Body of pancreas (tissue), 4 donors: ENCODE measurements around the gene NSUN6. TPM values are rescaled to one million over a fixed set of nuclear protein-coding genes. Genes with fewer than 3 reads are reported as not detected.

ENCODE experiments used
- ATAC-seq: fragments of 150-250 bp; one replicate; pipeline ENCODE4 v1.9.1; 2016
- DNase-seq, 4 donors: peaks; one replicate each; pipeline ENCODE4 v3.0.0-alpha.2; 2019
- H3K27ac ChIP-seq, 4 donors: fragments of 200-600 bp; sonication (generic); 1 replicate in 3 of 4; 2 replicates in 1 of 4; pipeline versions ENCODE4 v1.5.1 to v1.6.1; 2016 to 2019; ENCODE audit warnings: mild to moderate bottlenecking in 1 of 4, mixed read lengths in 1 of 4, moderate library complexity in 1 of 4
- H3K27me3 ChIP-seq, 2 donors: fragments of 200-600 bp; sonication (generic); one replicate each; pipeline ENCODE4 v1.6.0; 2016; ENCODE audit warnings: mild to moderate bottlenecking in 1 of 2
- H3K36me3 ChIP-seq, 2 donors: fragments of 200-600 bp; sonication (generic); replicated peaks in 1 of 2; 2 replicates each; pipeline ENCODE4 v1.5.1; 2016; ENCODE audit warnings: low read depth in 2 of 2; ENCODE audit not compliant: insufficient read depth in 1 of 2
- H3K4me1 ChIP-seq: fragments of 200-600 bp; sonication (generic); one replicate; pipeline ENCODE4 v1.6.0; 2016
- H3K4me3 ChIP-seq, 2 donors: fragments of 200-600 bp; sonication (generic); 1 replicate in 1 of 2; 2 replicates in 1 of 2; pipeline ENCODE4 v1.5.1; 2016 to 2019
- H3K9me3 ChIP-seq, 3 donors: fragments of 200-600 bp; sonication (generic); 1 replicate in 2 of 3; 2 replicates in 1 of 3; pipeline ENCODE4 v1.5.1; 2016
- CTCF ChIP-seq, 7 experiments: fragments of 450-650 bp in 4 of 7; fragments of 200-600 bp in 3 of 7; sonication (generic) in 3 of 7; IDR thresholded peaks; one replicate each; pipeline ENCODE4 v1.5.1; 2016 to 2019; ENCODE audit warnings: antibody characterized with exemption in 7 of 7
- POLR2A ChIP-seq, 3 donors: fragments of 450-650 bp; IDR thresholded peaks; one replicate each; pipeline ENCODE4 v1.6.1; 2016; ENCODE audit warnings: antibody characterized with exemption in 3 of 3, mild to moderate bottlenecking in 2 of 3
- WGBS, 2 donors: methylation state at CpG; one replicate each; pipeline ENCODE4 v1.1.5; 2017; 5-methylcytosine and 5-hydroxymethylcytosine counted together
- intact Hi-C: fragments of 100-400 bp; cut with DNase I; formaldehyde crosslinking; loops from one replicate; pipeline ENCODE4 v1.15.1; 2023
- total RNA-seq, 2 donors: library from RNA; depleted of rRNA; stranded (reverse); fragments of >200 nt; gene quantifications; one replicate each; pipeline ENCODE4 v1.1.0, GENCODE V29; 2016

The NSUN6 gene
- total RNA-seq, 2 donors from 2014 or later, result 19.5 to 21.4 TPM

DNA sequence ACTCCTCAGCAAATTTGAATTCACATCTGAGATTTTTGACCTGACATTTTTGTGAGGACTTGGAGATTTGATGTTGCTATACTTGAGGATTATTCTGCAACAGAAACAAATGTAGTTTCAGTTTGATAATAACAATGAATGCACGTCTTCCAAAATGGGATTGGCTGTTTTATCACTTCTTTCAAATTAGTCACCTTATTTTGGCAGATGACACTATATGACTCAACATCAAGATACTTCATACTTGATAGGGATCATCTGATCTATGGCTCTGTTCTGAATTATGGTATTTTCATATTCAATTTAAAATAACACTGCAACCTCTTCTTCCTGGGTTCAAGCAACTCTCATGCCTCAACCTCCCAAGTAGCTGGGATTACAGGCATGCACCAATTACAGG is 32.0 kb upstream of the NSUN6 start:
- no peaks in the 10 kb centered on the region for H3K36me3 ChIP-seq
- WGBS, 2 donors, result 50 to 88% methylated on average over 1 of the region's 1 CpG
- ATAC-seq, result no peak
- no peaks in the 10 kb centered on the region for H3K9me3 ChIP-seq
- intact Hi-C loops, result no loop called here
- no peaks in the 10 kb centered on the region for H3K27me3 ChIP-seq
- no peak overlapping the region for H3K27ac ChIP-seq
- DNase-seq, result no peak
- H3K4me3 ChIP-seq, result no peak overlapping the region
- TF ChIP-seq POLR2A (IDR thresholded peaks at IDR 0.05), result no peak
- no peak for TF ChIP-seq CTCF (IDR thresholded peaks at IDR 0.05)
- no peaks in the 10 kb centered on the region for H3K4me1 ChIP-seq

DNA sequence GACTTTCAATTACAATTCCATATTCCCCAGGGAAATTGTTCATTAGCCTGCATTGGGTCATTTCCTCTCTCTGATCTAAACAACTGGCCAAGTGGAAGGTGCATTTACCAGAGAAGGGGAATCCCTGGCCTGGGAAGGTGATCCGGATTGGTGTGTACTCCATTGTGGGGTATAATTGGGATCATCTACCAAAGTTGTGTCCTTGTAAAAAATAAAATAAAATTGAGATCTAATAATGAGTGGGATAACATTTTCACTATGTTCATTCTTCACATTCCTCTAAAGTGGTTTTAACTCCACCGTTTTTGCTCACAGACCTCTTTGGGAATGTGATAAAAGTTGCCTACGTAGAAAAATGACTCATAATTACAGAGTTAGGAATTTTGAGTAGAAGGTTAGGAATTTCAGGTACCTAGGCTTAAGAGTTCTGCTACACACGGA is 30.6 kb upstream of the NSUN6 start:
- TF ChIP-seq CTCF (IDR thresholded peaks at IDR 0.05) (no peak), POLR2A (IDR thresholded peaks at IDR 0.05) (no peak)
- no peaks in the 10 kb centered on the region for H3K36me3 ChIP-seq
- H3K4me1 ChIP-seq, result no peaks in the 10 kb centered on the region
- intact Hi-C loops, result no loop called here
- H3K27ac ChIP-seq, result peak overlapping the region in 1 of 4 donors; percentile 29
- no peaks in the 10 kb centered on the region for H3K9me3 ChIP-seq
- 66 to 70% methylated on average over 4 of the region's 4 CpGs for WGBS, 2 donors
- DNase-seq (no peak), ATAC-seq (no peak)
- H3K4me3 ChIP-seq, result no peak overlapping the region
- H3K27me3 ChIP-seq, result no peaks in the 10 kb centered on the region

DNA sequence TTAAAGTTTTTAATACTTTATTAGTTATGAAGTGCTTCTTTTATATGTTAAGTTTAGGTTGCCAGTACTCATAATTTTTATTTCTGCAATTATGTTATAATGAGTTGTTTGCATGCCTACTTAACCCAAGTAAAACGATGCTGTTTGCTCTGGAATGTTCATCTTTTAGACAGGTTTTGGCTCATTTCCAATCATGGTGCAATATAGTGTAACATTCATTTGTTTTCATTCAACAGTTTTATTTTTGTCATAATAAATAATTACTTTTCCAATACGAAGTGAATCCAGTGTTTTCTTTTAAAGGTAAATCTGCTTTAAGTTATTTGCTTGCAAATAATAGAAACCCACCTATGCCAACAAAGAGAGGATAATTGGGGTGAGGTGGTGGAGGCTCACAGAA is 30.0 kb upstream of the NSUN6 start:
- Histone ChIP-seq H3K9me3 (no peaks in the 10 kb centered on the region), H3K36me3 (no peaks in the 10 kb centered on the region), H3K27me3 (no peaks in the 10 kb centered on the region), H3K27ac (no peak overlapping the region), H3K4me1 (no peaks in the 10 kb centered on the region), H3K4me3 (no peak overlapping the region)
- intact Hi-C loops, result no loop called here
- TF ChIP-seq CTCF (IDR thresholded peaks at IDR 0.05) (no peak), POLR2A (IDR thresholded peaks at IDR 0.05) (no peak)
- no peak for ATAC-seq
- DNase-seq, result no peak
- 6 to 20% methylated on average over 2 of the region's 2 CpGs for WGBS, 2 donors

- Histone ChIP-seq H3K9me3 (no peaks in the 10 kb centered on the region), H3K27me3 (no peaks in the 10 kb centered on the region), H3K36me3 (peaks cover 2 to 5% of the 10 kb centered on the region in 2 donors), H3K27ac (no peak overlapping the region), H3K4me1 (no peaks in the 10 kb centered on the region), H3K4me3 (no peak overlapping the region)
- intact Hi-C loops, result no loop called here
- ATAC-seq (no peak), DNase-seq (no peak)
- 91 to 93% methylated on average over 3 of the region's 3 CpGs for WGBS, 2 donors
- TF ChIP-seq CTCF (IDR thresholded peaks at IDR 0.05) (no peak), POLR2A (IDR thresholded peaks at IDR 0.05) (no peak)
These were observed 29.4 kb upstream of the NSUN6 start for GRCh38 chr10:18680754-18681153.

DNA sequence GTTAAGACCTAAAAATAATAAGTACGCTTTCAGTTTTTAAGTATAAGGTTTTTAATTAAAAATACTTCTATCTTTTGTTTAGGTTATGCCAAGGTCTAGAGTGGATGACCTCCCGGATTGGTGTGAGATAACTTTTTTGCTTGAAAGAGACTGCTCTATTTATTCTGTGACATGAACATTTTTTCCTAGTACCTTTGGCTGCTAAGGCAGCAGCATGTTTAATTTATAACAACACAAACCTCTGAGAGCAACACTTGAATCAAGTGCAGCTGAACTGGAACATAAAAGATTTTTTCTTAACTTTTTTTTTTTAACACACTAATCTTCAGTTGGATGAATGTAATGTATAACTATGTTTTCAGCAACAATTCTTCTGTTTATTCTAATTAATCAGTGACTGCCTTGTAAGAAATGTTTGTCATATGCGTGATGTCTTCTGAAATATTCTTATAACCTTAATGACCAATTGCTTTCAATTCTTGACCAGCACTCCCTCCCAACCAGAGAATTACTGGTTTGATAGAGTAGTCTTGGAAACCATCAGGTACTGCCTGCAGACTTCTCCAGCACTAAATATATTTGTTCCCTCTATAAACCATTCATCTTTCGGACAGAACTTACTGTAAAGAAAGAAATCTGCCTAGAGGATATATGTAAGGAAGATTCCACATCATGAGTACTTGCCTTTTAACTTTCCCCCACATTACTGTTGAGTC is 23.9 kb upstream of the NSUN6 start:
- ATAC-seq (no peak), DNase-seq (no peak)
- H3K27me3 ChIP-seq, result no peaks in the 10 kb centered on the region
- H3K4me1 ChIP-seq, result no peaks in the 10 kb centered on the region
- intact Hi-C loops, result no loop called here
- H3K36me3 ChIP-seq, result peaks cover 6 to 12% of the 10 kb centered on the region in 2 donors
- TF ChIP-seq POLR2A (IDR thresholded peaks at IDR 0.05), result no peak
- no peak for TF ChIP-seq CTCF (IDR thresholded peaks at IDR 0.05)
- 76 to 83% methylated on average over 4 of the region's 4 CpGs for WGBS, 2 donors
- H3K4me3 ChIP-seq, result no peak overlapping the region
- H3K9me3 ChIP-seq, result no peaks in the 10 kb centered on the region
- no peak overlapping the region for H3K27ac ChIP-seq
